ENCODE results near the gene TMEM106C. TPM values are rescaled to one million over a fixed set of nuclear protein-coding genes. Genes with fewer than 3 reads are reported as not detected.

The TMEM106C gene
- total RNA-seq, 2 experiments from 2014 or later: 148 to 158 TPM

DNA sequence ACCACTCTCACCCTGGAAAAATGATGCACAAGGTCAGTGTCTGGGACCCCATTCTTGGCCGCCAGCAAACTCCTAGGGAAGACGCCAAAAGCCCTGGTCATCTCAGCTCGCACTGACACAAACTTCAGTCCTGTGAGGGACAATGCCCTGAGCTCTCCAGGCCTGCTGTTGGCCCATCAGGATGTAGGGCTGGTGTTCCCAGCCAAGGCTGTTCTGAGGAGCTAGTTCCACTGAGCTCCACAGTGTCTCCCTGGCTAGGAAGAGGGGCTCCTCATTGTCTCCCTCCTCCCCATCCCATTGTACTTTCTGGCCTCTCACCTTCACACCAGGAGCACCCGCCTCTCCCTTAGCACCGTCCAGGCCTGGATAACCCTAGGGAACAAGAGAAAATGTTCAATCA lies 30.1 kb downstream of the TMEM106C start:
- CTCF ChIA-PET: interaction anchor here (0.7 kb wide), 1 partner anchor 30 kb away, joined by 3 read pairs; the partner anchor contains the start of gene TMEM106C
- Mint-ChIP-seq H3K9me3 (no peaks in the 10 kb centered on the region), H3K27me3 (peaks cover 33% of the 10 kb centered on the region), H3K4me3 (no peak overlapping the region), H3K4me1 (ENCODE audit: low read depth) (peaks cover 22% of the 10 kb centered on the region), H3K36me3 (ENCODE audit: low read depth) (no peaks in the 10 kb centered on the region), H3K27ac (no peak overlapping the region)
- DNase-seq (no peak), ATAC-seq (no peak)
- TF ChIP-seq, protein P1, sequence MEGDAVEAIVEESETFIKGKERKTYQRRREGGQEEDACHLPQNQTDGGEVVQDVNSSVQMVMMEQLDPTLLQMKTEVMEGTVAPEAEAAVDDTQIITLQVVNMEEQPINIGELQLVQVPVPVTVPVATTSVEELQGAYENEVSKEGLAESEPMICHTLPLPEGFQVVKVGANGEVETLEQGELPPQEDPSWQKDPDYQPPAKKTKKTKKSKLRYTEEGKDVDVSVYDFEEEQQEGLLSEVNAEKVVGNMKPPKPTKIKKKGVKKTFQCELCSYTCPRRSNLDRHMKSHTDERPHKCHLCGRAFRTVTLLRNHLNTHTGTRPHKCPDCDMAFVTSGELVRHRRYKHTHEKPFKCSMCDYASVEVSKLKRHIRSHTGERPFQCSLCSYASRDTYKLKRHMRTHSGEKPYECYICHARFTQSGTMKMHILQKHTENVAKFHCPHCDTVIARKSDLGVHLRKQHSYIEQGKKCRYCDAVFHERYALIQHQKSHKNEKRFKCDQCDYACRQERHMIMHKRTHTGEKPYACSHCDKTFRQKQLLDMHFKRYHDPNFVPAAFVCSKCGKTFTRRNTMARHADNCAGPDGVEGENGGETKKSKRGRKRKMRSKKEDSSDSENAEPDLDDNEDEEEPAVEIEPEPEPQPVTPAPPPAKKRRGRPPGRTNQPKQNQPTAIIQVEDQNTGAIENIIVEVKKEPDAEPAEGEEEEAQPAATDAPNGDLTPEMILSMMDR (IDR thresholded peaks at IDR 0.05): no peak
- intact Hi-C loops (cut with micrococcal nuclease): no loop called here
- POLR2A ChIA-PET: interaction anchor here (1.0 to 1.5 kb wide), 2 partner anchors 28 to 154 kb away, joined by 3 read pairs; no protein-coding TSS in a partner anchor

DNA sequence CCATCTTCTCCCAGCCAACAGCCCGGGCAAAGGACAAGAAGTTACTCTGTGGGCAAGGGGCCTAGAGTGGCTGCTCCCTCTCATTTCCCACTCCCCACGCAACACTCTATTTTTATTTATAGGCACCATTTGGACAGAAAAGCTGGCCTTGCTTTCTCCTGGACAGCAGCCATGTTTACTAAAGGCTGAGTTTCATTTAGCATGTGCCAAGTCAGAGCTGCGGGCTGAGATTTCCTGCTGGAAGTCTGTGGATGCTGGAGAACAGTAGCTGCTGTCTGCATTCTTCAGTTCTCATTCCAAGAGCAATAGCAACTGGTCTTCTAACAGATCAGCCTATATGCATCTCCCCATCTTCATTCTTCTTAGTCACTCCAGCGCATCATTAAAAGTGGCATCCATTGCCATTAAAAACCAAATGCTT lies 32.6 kb downstream of the TMEM106C start:
- Mint-ChIP-seq H3K4me3 (no peak overlapping the region), H3K36me3 (ENCODE audit: low read depth) (no peaks in the 10 kb centered on the region), H3K27ac (no peak overlapping the region), H3K27me3 (peaks cover 54% of the 10 kb centered on the region), H3K4me1 (ENCODE audit: low read depth) (peaks cover 1% of the 10 kb centered on the region), H3K9me3 (no peaks in the 10 kb centered on the region)
- intact Hi-C loops (cut with micrococcal nuclease): no loop called here
- ATAC-seq: no peak
- ChIA-PET POLR2A (no interaction called here), CTCF (no interaction called here)
- DNase-seq: no peak
- TF ChIP-seq, protein P1 (IDR thresholded peaks at IDR 0.05): no peak

DNA sequence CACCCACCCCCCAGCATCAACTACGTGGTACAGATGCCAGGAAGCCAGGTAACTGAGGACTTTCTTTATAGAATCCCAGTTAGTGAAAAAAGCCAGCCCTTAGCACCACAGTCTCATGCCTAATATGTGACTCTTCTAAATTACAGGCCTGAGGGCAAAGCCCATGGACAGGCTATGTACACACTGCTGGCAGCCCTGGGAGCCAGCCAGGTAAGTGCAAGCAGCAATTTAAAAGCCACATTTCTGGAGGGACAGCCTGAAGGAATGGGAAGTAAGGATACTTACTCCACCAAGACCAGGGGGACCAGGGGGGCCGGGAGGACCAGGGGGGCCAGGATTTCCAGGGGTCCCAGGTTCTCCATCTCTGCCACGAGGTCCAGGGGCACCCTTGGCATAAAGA lies 33.9 kb downstream of the TMEM106C start:
- DNase-seq (no peak), ATAC-seq (no peak)
- POLR2A ChIA-PET: no interaction called here
- no peaks in the 10 kb centered on the region for H3K36me3 Mint-ChIP-seq (ENCODE audit: low read depth)
- TF ChIP-seq, protein P1 (IDR thresholded peaks at IDR 0.05): no peak
- peaks cover 13% of the 10 kb centered on the region for H3K4me1 Mint-ChIP-seq (ENCODE audit: low read depth)
- intact Hi-C loops (cut with micrococcal nuclease): no loop called here
- no peak overlapping the region for H3K4me3 Mint-ChIP-seq
- CTCF ChIA-PET: no interaction called here
- H3K27ac Mint-ChIP-seq: no peak overlapping the region
- H3K27me3 Mint-ChIP-seq: peaks cover 63% of the 10 kb centered on the region
- no peaks in the 10 kb centered on the region for H3K9me3 Mint-ChIP-seq

DNA sequence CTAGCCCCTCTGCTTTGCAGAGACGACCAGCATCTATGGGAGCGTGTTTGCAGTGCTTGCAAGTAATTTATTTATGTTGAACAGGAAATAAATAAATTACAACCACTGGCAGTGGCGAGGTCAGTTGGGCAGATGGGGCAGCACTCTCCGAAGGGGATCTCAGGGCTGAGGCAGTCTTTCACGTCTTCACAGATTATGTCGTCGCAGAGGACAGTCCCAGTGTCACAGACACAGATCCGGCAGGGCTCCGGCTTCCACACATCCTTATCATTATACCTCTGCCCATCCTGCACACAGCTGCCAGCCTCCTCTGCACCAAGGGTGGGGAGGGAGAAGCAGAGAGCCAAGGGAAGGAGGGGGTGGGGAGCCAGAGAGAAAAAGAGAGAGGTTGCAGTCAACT lies 36.4 kb downstream of the TMEM106C start:
- peaks cover 30% of the 10 kb centered on the region for H3K4me1 Mint-ChIP-seq (ENCODE audit: low read depth)
- DNase-seq (no peak), ATAC-seq (no peak)
- H3K36me3 Mint-ChIP-seq (ENCODE audit: low read depth): no peaks in the 10 kb centered on the region
- ChIA-PET CTCF (interaction anchor here (1.0 kb wide), 1 partner anchor 189 kb away, joined by 3 read pairs; no protein-coding TSS in a partner anchor), POLR2A (interaction anchor here (0.5 kb wide), 1 partner anchor 296 kb away, joined by 3 read pairs; no protein-coding TSS in a partner anchor)
- H3K4me3 Mint-ChIP-seq: no peak overlapping the region
- peaks cover 77% of the 10 kb centered on the region for H3K27me3 Mint-ChIP-seq
- TF ChIP-seq, protein P1 (IDR thresholded peaks at IDR 0.05): no peak
- intact Hi-C loops (cut with micrococcal nuclease): no loop called here
- H3K9me3 Mint-ChIP-seq: no peaks in the 10 kb centered on the region
- no peak overlapping the region for H3K27ac Mint-ChIP-seq

DNA sequence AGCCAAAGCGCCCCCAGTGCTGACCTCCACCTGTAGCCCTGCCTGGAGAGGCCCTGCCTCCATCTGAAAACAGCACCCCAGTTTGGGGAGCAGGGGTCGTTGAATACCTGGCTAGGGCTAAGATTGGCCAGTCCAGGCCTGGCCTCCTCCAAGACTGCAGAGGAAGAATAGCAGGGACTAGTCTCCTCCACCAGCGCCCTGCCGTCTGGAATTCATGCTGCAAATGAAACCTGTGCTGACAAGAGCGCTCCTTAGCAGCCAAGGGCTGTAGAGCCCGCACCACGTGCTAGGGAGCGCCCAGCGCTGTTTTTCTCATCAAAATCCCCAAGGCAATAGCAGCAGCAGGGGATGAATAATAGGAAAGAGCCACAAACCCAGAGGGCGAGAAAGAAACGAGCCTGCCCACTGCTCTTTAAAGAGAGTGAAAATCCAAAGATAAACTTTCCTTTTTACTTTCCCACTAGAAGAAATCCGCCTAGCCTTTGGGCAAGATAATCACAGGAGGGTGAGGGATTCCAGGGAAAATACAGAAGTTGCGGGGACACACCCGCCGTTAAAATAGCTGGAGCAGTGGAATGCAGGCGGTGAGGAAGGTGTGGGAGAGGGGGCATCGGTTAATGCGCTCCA lies 37.6 kb downstream of the TMEM106C start:
- no peak overlapping the region for H3K27ac Mint-ChIP-seq
- ChIA-PET POLR2A (interaction anchor here (1.5 kb wide), 1 partner anchor 159 kb away, joined by 3 read pairs; no protein-coding TSS in a partner anchor), CTCF (no interaction called here)
- H3K4me3 Mint-ChIP-seq: peak overlapping the region; percentile 56
- H3K36me3 Mint-ChIP-seq (ENCODE audit: low read depth): no peaks in the 10 kb centered on the region
- ATAC-seq: no peak
- intact Hi-C loops (cut with micrococcal nuclease): no loop called here
- H3K9me3 Mint-ChIP-seq: no peaks in the 10 kb centered on the region
- no peak for DNase-seq
- peaks cover 82% of the 10 kb centered on the region for H3K27me3 Mint-ChIP-seq
- H3K4me1 Mint-ChIP-seq (ENCODE audit: low read depth): peaks cover 30% of the 10 kb centered on the region
- TF ChIP-seq, protein P1 (IDR thresholded peaks at IDR 0.05): no peak
